GM12874 (cell line): Measurements from ENCODE around the gene SPEM2.

Experiments used
- CTCF ChIP-seq: IDR thresholded peaks from 2 replicates; pipeline ENCODE4 v1.5.1; 2011; ENCODE audit warnings: low read depth, mild to moderate bottlenecking, control low read depth, low read length, moderate library complexity; ENCODE audit not compliant: insufficient read depth

Gene SPEM2

GRCh38 chr17:7410634-7411426, 14.6 kb upstream of the SPEM2 start:
- no peak for TF ChIP-seq CTCF

- no peak for TF ChIP-seq CTCF
Observed at GRCh38 chr17:7411427-7411750, 14.0 kb upstream of the SPEM2 start.

GRCh38 chr17:7413346-7413985, 11.9 kb upstream of the SPEM2 start:
- TF ChIP-seq CTCF, result no peak

- TF ChIP-seq CTCF, result no peak
Observed at GRCh38 chr17:7414837-7415236, 10.6 kb upstream of the SPEM2 start.

GRCh38 chr17:7415784-7416183, 9.6 kb upstream of the SPEM2 start:
- TF ChIP-seq CTCF, result no peak

- no peak for TF ChIP-seq CTCF
Observed at GRCh38 chr17:7416323-7416722, 9.1 kb upstream of the SPEM2 start.

- TF ChIP-seq CTCF, result no peak
Observed at GRCh38 chr17:7417056-7417655, 8.3 kb upstream of the SPEM2 start.
